ENCODE results near the gene SERPINA4.

DNA sequence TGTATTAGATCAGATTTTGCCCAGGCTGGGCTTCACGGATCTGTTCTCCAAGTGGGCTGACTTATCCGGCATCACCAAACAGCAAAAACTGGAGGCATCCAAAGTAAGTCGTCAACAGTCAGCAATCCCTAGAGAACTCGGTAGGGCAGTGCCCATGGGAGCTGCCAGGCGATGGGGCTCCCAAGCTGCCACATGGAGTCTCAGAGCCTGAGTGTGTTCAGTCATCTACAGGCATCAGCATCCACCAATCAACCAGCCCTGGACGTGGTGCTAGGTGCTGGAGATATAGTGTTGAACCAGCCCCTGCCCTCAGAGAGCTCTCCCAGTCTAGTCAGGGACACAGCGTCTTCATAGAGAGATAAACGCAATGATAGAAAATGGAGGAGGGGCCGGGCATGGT is 6.9 kb downstream of the SERPINA4 start:
- TF ChIP-seq, protein P1, sequence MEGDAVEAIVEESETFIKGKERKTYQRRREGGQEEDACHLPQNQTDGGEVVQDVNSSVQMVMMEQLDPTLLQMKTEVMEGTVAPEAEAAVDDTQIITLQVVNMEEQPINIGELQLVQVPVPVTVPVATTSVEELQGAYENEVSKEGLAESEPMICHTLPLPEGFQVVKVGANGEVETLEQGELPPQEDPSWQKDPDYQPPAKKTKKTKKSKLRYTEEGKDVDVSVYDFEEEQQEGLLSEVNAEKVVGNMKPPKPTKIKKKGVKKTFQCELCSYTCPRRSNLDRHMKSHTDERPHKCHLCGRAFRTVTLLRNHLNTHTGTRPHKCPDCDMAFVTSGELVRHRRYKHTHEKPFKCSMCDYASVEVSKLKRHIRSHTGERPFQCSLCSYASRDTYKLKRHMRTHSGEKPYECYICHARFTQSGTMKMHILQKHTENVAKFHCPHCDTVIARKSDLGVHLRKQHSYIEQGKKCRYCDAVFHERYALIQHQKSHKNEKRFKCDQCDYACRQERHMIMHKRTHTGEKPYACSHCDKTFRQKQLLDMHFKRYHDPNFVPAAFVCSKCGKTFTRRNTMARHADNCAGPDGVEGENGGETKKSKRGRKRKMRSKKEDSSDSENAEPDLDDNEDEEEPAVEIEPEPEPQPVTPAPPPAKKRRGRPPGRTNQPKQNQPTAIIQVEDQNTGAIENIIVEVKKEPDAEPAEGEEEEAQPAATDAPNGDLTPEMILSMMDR (IDR thresholded peaks at IDR 0.05) = no peak
- TF ChIP-seq POLR2A (IDR thresholded peaks at IDR 0.05) = no peak
